SU-DHL-6 (cell line): ENCODE results near the gene TRIM61.

ENCODE experiments used
- CTCF ChIP-seq: fragments of 200-600 bp; sonication (generic); IDR thresholded peaks from one replicate; pipeline ENCODE4 v1.5.1; 2017; ENCODE audit warnings: antibody characterized with exemption, mild to moderate bottlenecking, low read length, moderate library complexity; ENCODE audit not compliant: insufficient read depth, poor library complexity, severe bottlenecking
- EZH2phosphoT487 ChIP-seq: fragments of 200-600 bp; sonication (generic), shearing (Covaris generic); conservative IDR thresholded peaks from 2 replicates; pipeline ENCODE4 v1.6.1; 2018; ENCODE audit warnings: mild to moderate bottlenecking, antibody characterized with exemption, low read length, moderate library complexity, mixed read lengths

- no peak for TF ChIP-seq CTCF
- TF ChIP-seq EZH2phosphoT487 = no peak
Measured at GRCh38 chr4:165010991-165011390, 33.5 kb upstream of the TRIM61 start.
